PC-9 (cell line): ENCODE measurements around the gene SH3BP5L. TPM values are rescaled to one million over a fixed set of nuclear protein-coding genes. Genes with fewer than 3 reads are reported as not detected.

Experiments
- BruUV-seq: library from RNA; stranded (reverse); fragments of 400-500 nt; replicated peaks from 2 replicates; lab custom pipeline; 2021; lab: Mats Ljungman, UMichigan
- CTCF ChIA-PET: fragments of 300-600 bp; sonication (Branson Sonifier 250); formaldehyde crosslinking; loops from one replicate; lab custom pipeline; 2022; ENCODE audit warnings: antibody characterized with exemption; lab: Charles Lee
- POLR2A ChIA-PET: fragments of 300-600 bp; sonication (Branson Sonifier 250); formaldehyde crosslinking; loops from one replicate; lab custom pipeline; 2022; ENCODE audit warnings: antibody characterized with exemption; ENCODE audit not compliant: unreplicated experiment; lab: Charles Lee
- DNase-seq, 2 experiments: peaks; one replicate each; pipeline versions ENCODE4 v3.0.0 to v3.0.0-alpha.2; 2015 to 2022; ENCODE audit warnings: mixed read lengths in 1 of 2
- H2AFZ ChIP-seq: fragments of 200-600 bp; sonication (generic); 2 replicates; pipeline ENCODE4 v1.8.1; 2017; ENCODE audit warnings: antibody characterized with exemption
- H3F3A ChIP-seq: fragments of 200-600 bp; sonication (generic); 2 replicates; pipeline ENCODE4 v1.8.1; 2017; ENCODE audit warnings: antibody characterized with exemption, mild to moderate bottlenecking, low read depth; ENCODE audit not compliant: insufficient read depth
- H3K27ac ChIP-seq: fragments of 200-600 bp; sonication (generic); 2 replicates; pipeline ENCODE4 v1.6.1; 2016; ENCODE audit warnings: mixed run types
- H3K27me3 ChIP-seq: fragments of 200-600 bp; sonication (generic); 2 replicates; pipeline ENCODE4 v1.6.1; 2016; ENCODE audit warnings: low read depth, mixed run types; ENCODE audit not compliant: insufficient read depth
- H3K36me3 ChIP-seq: fragments of 200-600 bp; sonication (generic); 2 replicates; pipeline ENCODE4 v1.6.1; 2016; ENCODE audit warnings: low read depth, mixed run types
- H3K4me1 ChIP-seq: fragments of 200-600 bp; sonication (generic); replicated peaks from 2 replicates; pipeline ENCODE4 v1.6.1; 2016; ENCODE audit warnings: mixed run types; ENCODE audit not compliant: insufficient read depth
- H3K4me2 ChIP-seq: fragments of 200-600 bp; sonication (generic); 2 replicates; pipeline ENCODE4 v1.6.1; 2017; ENCODE audit warnings: mixed run types
- H3K4me3 ChIP-seq: fragments of 200-600 bp; sonication (generic); 2 replicates; pipeline ENCODE4 v1.6.1; 2016; ENCODE audit warnings: mixed run types
- H3K79me2 ChIP-seq: fragments of 200-600 bp; sonication (generic); 2 replicates; pipeline ENCODE4 v1.6.1; 2017; ENCODE audit warnings: low read depth, mixed run types
- H3K9me2 ChIP-seq: fragments of 200-600 bp; sonication (generic); 2 replicates; pipeline ENCODE4 v1.8.1; 2017; ENCODE audit warnings: mild to moderate bottlenecking; ENCODE audit not compliant: insufficient read depth
- H3K9me3 ChIP-seq: fragments of 200-600 bp; sonication (generic); 2 replicates; pipeline ENCODE4 v1.8.1; 2016; ENCODE audit warnings: low read depth; ENCODE audit not compliant: insufficient read depth
- H4K20me1 ChIP-seq: fragments of 200-600 bp; sonication (generic); 2 replicates; pipeline ENCODE4 v1.8.1; 2017; ENCODE audit not compliant: insufficient read depth
- CTCF ChIP-seq: fragments of 200-600 bp; sonication (generic); conservative IDR thresholded peaks from 2 replicates; pipeline ENCODE4 v1.6.1; 2017; ENCODE audit warnings: mixed run types, antibody characterized with exemption, mild to moderate bottlenecking, moderate library complexity
- EZH2 ChIP-seq: fragments of 200-600 bp; sonication (generic); IDR thresholded peaks from 2 replicates; pipeline ENCODE4 v1.8.0; 2017; ENCODE audit warnings: antibody characterized with exemption, low read depth
- intact Hi-C: fragments of 100-400 bp; cut with micrococcal nuclease; formaldehyde crosslinking; loops from one replicate; pipeline ENCODE4 v1.10.0; 2022; ENCODE audit not compliant: unreplicated experiment
- total RNA-seq: library from RNA; stranded (reverse); gene quantifications from 2 replicates; pipeline ENCODE4 v1.2.3, GENCODE V29; 2021

Gene SH3BP5L
- total RNA-seq, 1 experiment from 2014 or later, result 24.6 TPM

GRCh38 chr1:248820041-248820585 lies 5.6 kb downstream of the SH3BP5L start:
- POLR2A ChIA-PET, result no interaction called here
- Histone ChIP-seq H3K4me2 (no peak overlapping the region), H3K9me3 (no peaks in the 10 kb centered on the region), H3K9me2 (no peaks in the 10 kb centered on the region), H3K79me2 (peaks cover 17% of the 10 kb centered on the region), H2AFZ (no peak overlapping the region), H3K4me3 (no peak overlapping the region), H3K27me3 (no peaks in the 10 kb centered on the region), H3K27ac (no peak overlapping the region), H3K36me3 (no peaks in the 10 kb centered on the region), H3K4me1 (peaks cover 5% of the 10 kb centered on the region), H4K20me1 (no peaks in the 10 kb centered on the region; the same call in 1 of the 2 replicates), H3F3A (no peaks in the 10 kb centered on the region)
- CTCF ChIA-PET, result no interaction called here
- intact Hi-C loops, result no loop called here
- no peak for DNase-seq
- no TSS peak for BruUV-seq
- no peak for TF ChIP-seq CTCF
- no peak for TF ChIP-seq EZH2

- POLR2A ChIA-PET, result interaction anchor here (0.6 kb wide), 1 partner anchor 62 kb away, joined by 3 read pairs; no protein-coding TSS in a partner anchor
Observed at GRCh38 chr1:248818505-248819374, 7.0 kb downstream of the SH3BP5L start.

GRCh38 chr1:248817065-248817464 lies 8.7 kb downstream of the SH3BP5L start:
- H3K27me3 ChIP-seq, result no peaks in the 10 kb centered on the region
- CTCF ChIA-PET, result no interaction called here

More at GRCh38 chr1:248818505-248819374, 7.0 kb downstream of the SH3BP5L start:
- H3K9me3 ChIP-seq, result no peaks in the 10 kb centered on the region
- no peak overlapping the region for H2AFZ ChIP-seq
- CTCF ChIA-PET, result no interaction called here
- no peak for DNase-seq
- H3K4me3 ChIP-seq, result no peak overlapping the region
- no peaks in the 10 kb centered on the region; the same call in 1 of the 2 replicates for H4K20me1 ChIP-seq
- H3K4me1 ChIP-seq, result no peaks in the 10 kb centered on the region
- H3K27me3 ChIP-seq, result no peaks in the 10 kb centered on the region
- no peaks in the 10 kb centered on the region for H3F3A ChIP-seq
- H3K9me2 ChIP-seq, result no peaks in the 10 kb centered on the region
- H3K27ac ChIP-seq, result no peak overlapping the region
- intact Hi-C loops, result no loop called here
- no TSS peak for BruUV-seq
- no peak overlapping the region for H3K4me2 ChIP-seq
- TF ChIP-seq CTCF (no peak), EZH2 (no peak)
- H3K79me2 ChIP-seq, result peaks cover 3% of the 10 kb centered on the region; the same call in 1 of the 2 replicates
- H3K36me3 ChIP-seq, result no peaks in the 10 kb centered on the region

More at GRCh38 chr1:248817065-248817464, 8.7 kb downstream of the SH3BP5L start:
- TF ChIP-seq CTCF (no peak), EZH2 (no peak)
- Histone ChIP-seq H3K79me2 (no peaks in the 10 kb centered on the region), H3F3A (no peaks in the 10 kb centered on the region), H4K20me1 (no peaks in the 10 kb centered on the region), H3K4me1 (no peaks in the 10 kb centered on the region), H3K9me3 (no peaks in the 10 kb centered on the region), H3K36me3 (no peaks in the 10 kb centered on the region), H3K4me3 (no peak overlapping the region), H3K9me2 (no peaks in the 10 kb centered on the region), H2AFZ (no peak overlapping the region), H3K4me2 (no peak overlapping the region), H3K27ac (no peak overlapping the region)
- POLR2A ChIA-PET, result no interaction called here
- no TSS peak for BruUV-seq
- DNase-seq, result no peak
- intact Hi-C loops, result no loop called here
